Inflammatory macrophage treated with lipopolysaccharide for 1 hour (primary cell): ENCODE measurements around the gene MED8.

Source experiments
- DNase-seq, 2 donors: peaks; one replicate each; pipeline ENCODE4 v3.0.0-alpha.2; 2020 to 2022

Gene MED8

GRCh38 chr1:43358121-43358745, 31.4 kb downstream of the MED8 start:
- no peak for DNase-seq

GRCh38 chr1:43357251-43357650, 32.3 kb downstream of the MED8 start:
- DNase-seq, result no peak

- DNase-seq, result no peak
Measured at GRCh38 chr1:43354936-43355335, 34.7 kb downstream of the MED8 start.

GRCh38 chr1:43354471-43354870, 35.1 kb downstream of the MED8 start:
- no peak for DNase-seq

GRCh38 chr1:43352881-43353280, 36.7 kb downstream of the MED8 start:
- no peak for DNase-seq

GRCh38 chr1:43352351-43352705, 37.3 kb downstream of the MED8 start:
- DNase-seq, result no peak

- DNase-seq, result no peak
Measured at GRCh38 chr1:43351421-43352350, 37.9 kb downstream of the MED8 start.

- DNase-seq, result no peak
Measured at GRCh38 chr1:43350976-43351375, 38.6 kb downstream of the MED8 start.

- no peak for DNase-seq
Measured at GRCh38 chr1:43349594-43350306, 39.9 kb downstream of the MED8 start.

GRCh38 chr1:43348809-43349593, 40.6 kb downstream of the MED8 start:
- no peak for DNase-seq

GRCh38 chr1:43348343-43348808, 41.2 kb downstream of the MED8 start:
- DNase-seq, result no peak

- no peak for DNase-seq
Measured at GRCh38 chr1:43346636-43347035, 43.0 kb downstream of the MED8 start.

GRCh38 chr1:43345120-43345519, 44.5 kb downstream of the MED8 start:
- DNase-seq, result no peak

- DNase-seq, result no peak
Measured at GRCh38 chr1:43344267-43344850, 45.2 kb downstream of the MED8 start.

GRCh38 chr1:43340559-43340958, 49.0 kb downstream of the MED8 start:
- DNase-seq, result no peak

GRCh38 chr1:43339584-43340232, 49.9 kb downstream of the MED8 start:
- DNase-seq, result no peak

GRCh38 chr1:43338001-43338400, 51.6 kb downstream of the MED8 start:
- no peak for DNase-seq

GRCh38 chr1:43337588-43337987, 52.0 kb downstream of the MED8 start, which contains the start of gene MPL:
MPL (plus strand) TSS chr1:43337818; CDS start chr1:43337849, 31 bp downstream.
- no peak for DNase-seq

- no peak for DNase-seq
Measured at GRCh38 chr1:43334453-43335205, 55.0 kb downstream of the MED8 start.
